K562 (cell line): Measurements from ENCODE around the gene RNF34. TPM values are rescaled to one million over a fixed set of nuclear protein-coding genes. Genes with fewer than 3 reads are reported as not detected.

Source experiments
- BMI1 ChIP-seq: fragments of 150-350 bp; IDR thresholded peaks from 2 replicates; pipeline ENCODE4 v1.6.1; 2014; ENCODE audit warnings: low read length
- CBX5 ChIP-seq: IDR thresholded peaks from 2 replicates; pipeline ENCODE4 v1.6.1; 2014; ENCODE audit warnings: low read depth, borderline replicate concordance
- CEBPZ ChIP-seq: fragments of 150-350 bp; IDR thresholded peaks from 2 replicates; pipeline ENCODE4 v1.6.1; 2014; ENCODE audit warnings: low read depth, mild to moderate bottlenecking, low read length, borderline replicate concordance
- HLTF ChIP-seq: fragments of 450-650 bp; IDR thresholded peaks from 2 replicates; pipeline ENCODE4 v1.6.1; 2016
- IRF9 ChIP-seq: fragments of 450-650 bp; IDR thresholded peaks from 2 replicates; pipeline ENCODE4 v1.6.1; 2016; ENCODE audit warnings: missing biosample characterization, missing genetic modification characterization
- MAFF ChIP-seq: IDR thresholded peaks from 2 replicates; pipeline ENCODE4 v1.6.1; 2012; ENCODE audit warnings: low read length, improper control_type of control experiment
- NBN ChIP-seq: fragments of 450-650 bp; IDR thresholded peaks from 2 replicates; pipeline ENCODE4 v1.6.1; 2016; ENCODE audit warnings: low read depth, mild to moderate bottlenecking
- POLR2AphosphoS2 ChIP-seq: IDR thresholded peaks from 2 replicates; pipeline ENCODE4 v1.6.1; 2012; ENCODE audit warnings: low read length, improper control_type of control experiment
- PRPF4 ChIP-seq: fragments of 200-400 bp; formaldehyde crosslinking; IDR thresholded peaks from one replicate; pipeline ENCODE4 v1.6.1; 2017; ENCODE audit warnings: low read length, low read depth, mild to moderate bottlenecking; ENCODE audit not compliant: insufficient read depth, poor library complexity, severe bottlenecking
- RAD21 ChIP-seq, 2 experiments: fragments of 250-450 bp in 1 of 2; fragments of 450-650 bp in 1 of 2; sonication (Bioruptor Pico) in 1 of 2; formaldehyde crosslinking in 1 of 2; IDR thresholded peaks in 1 of 2; conservative IDR thresholded peaks in 1 of 2; 2 replicates each; pipeline versions ENCODE4 v1.4.0 to v1.8.0; 2020 to 2022; ENCODE audit warnings: mild to moderate bottlenecking in 2 of 2, moderate library complexity in 1 of 2
- STAG1 ChIP-seq: sonication (generic); formaldehyde crosslinking; IDR thresholded peaks from 2 replicates; pipeline ENCODE4 v1.5.0; 2020; ENCODE audit warnings: missing genetic modification reagents, borderline replicate concordance
- TAF7 ChIP-seq: fragments of 450-650 bp; IDR thresholded peaks from 2 replicates; pipeline ENCODE4 v1.6.1; 2016; ENCODE audit warnings: missing genetic modification characterization, missing compliant biosample characterization
- ZBTB12 ChIP-seq: fragments of 250-450 bp; sonication (Bioruptor Pico); IDR thresholded peaks from 2 replicates; pipeline ENCODE4 v1.4.0; 2020
- ZNF511 ChIP-seq: sonication (generic); formaldehyde crosslinking; IDR thresholded peaks from 2 replicates; pipeline ENCODE4 v1.8.0; 2022; ENCODE audit warnings: mild to moderate bottlenecking, missing genetic modification reagents
- ZNF696 ChIP-seq: fragments of 250-450 bp; sonication (Bioruptor Pico); conservative IDR thresholded peaks from 2 replicates; pipeline ENCODE4 v1.4.0; 2020; ENCODE audit warnings: mild to moderate bottlenecking, moderate library complexity
- polyA plus RNA-seq, 8 experiments: library from polyadenylated mRNA; depleted of rRNA in 4 of 8; stranded (reverse) in 5 of 8; unstranded in 3 of 8; fragments of >200 nt; fragmentation: Nextera tagmentation in 2 of 8; fragmentation: Illumina TruSeq in 1 of 8; extraction: Ambion mirVana in 2 of 8; extraction: Trizol in 1 of 8; gene quantifications; 2 replicates each; pipeline versions ENCODE4 v1.2.1 to v1.2.3, GENCODE V29; 2011 to 2014; ENCODE audit warnings: inconsistent platforms in 1 of 8, missing spikeins in 1 of 8
- total RNA-seq, 7 experiments: library from RNA; depleted of rRNA in 6 of 7; stranded (reverse); fragments of >200 nt in 6 of 7; fragmentation: Illumina TruSeq in 2 of 7; extraction: Trizol in 2 of 7; gene quantifications; 2 replicates each; pipeline versions ENCODE4 v1.2.1 to v1.2.3, GENCODE V29; 2011 to 2021; ENCODE audit warnings: low replicate concordance in 1 of 7

Gene RNF34
- total and polyA plus RNA-seq, 9 of the 15 experiments (the other 6 are each of a cell fraction or from before 2014, with no cell fraction given) = 41.7 to 88.9 (median 54.1) TPM

GRCh38 chr12:121399391-121400331, at the start of gene RNF34 (continued):
- peak; percentile 62; the same call in 1 of the 2 replicates for TF ChIP-seq ZNF511 (CRISPR knock-in tag)
- TF ChIP-seq HLTF = 0 out of 2 replicates have a peak, but pooled peaks have one; percentile 26
- TF ChIP-seq STAG1 (CRISPR knock-in tag) = no peak
- TF ChIP-seq CBX5 = no peak
- no peak for TF ChIP-seq PRPF4
- TF ChIP-seq POLR2AphosphoS2 = no peak; the same call in 1 of the 2 replicates
- no peak for TF ChIP-seq IRF9 (tag)
- TF ChIP-seq ZNF696 = no peak
- TF ChIP-seq NBN = 0 out of 2 replicates have a peak, but pooled peaks have one; percentile 40
- no peak for TF ChIP-seq MAFF
- peak; percentile 17; the same call in 1 of the 2 replicates for TF ChIP-seq CEBPZ
- peak; percentile 89 for TF ChIP-seq TAF7 (tag)
- no peak for TF ChIP-seq BMI1
- TF ChIP-seq RAD21 (CRISPR knock-in tag; conservative IDR thresholded peaks at IDR 0.05 in 1 of 2, IDR thresholded peaks at IDR 0.05 in 1 of 2) = no peak
- no peak for TF ChIP-seq ZBTB12 (CRISPR knock-in tag)
